ENCODE data around the gene AGAP1. TPM values are rescaled to one million over a fixed set of nuclear protein-coding genes. Genes with fewer than 3 reads are reported as not detected.

The AGAP1 gene
- polyA plus RNA-seq, 1 experiment: 12.4 TPM

DNA sequence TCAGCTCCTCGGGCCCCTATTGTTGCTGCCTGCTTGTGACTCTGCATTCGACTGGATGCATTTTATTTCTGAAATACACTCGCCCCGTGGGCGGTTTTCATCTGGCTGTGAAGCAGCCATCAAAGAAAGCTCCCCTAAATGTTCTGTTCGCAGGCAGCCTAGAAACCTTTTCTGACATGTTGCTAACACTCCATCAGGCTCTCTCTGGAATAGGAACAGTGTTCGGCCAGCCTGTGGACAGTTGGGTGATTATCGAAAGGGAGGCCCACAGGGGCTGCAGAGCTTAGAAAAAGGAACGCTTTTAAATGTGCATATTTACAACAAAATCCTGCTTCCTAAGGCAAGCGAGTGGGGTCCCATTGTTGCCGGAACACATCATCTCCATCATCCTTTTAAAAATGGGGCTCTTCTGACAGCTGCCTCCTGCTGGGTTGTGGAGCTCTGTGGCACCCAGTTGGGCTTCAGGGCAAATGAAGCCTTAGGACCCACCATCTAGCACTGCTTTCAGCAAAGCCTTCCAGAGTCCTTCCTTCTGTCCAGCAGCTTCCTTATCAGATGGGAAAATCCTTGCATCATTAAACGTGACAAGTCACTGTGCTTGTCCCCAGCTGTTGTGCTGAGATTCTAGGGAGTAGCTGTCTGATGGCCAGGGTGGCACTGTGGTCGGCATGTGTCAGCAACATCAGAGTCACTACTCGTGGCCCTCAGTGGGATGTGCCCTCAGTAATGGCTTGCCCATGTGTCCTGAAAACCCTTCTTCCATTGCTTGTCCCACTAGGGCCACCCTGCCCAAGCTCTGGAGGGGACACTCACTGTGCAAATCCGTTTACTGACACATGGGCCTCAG lies 571.7 kb downstream of the AGAP1 start:
- no peak overlapping the region for H3K4me3 ChIP-seq (ENCODE audit: low read depth, low read length)
- ChIA-PET POLR2A (no interaction called here), CTCF (interaction anchor here (0.7 kb wide), 1 partner anchor 19 kb away, joined by 10 read pairs; no protein-coding TSS in a partner anchor)
- H3K27me3 ChIP-seq (ENCODE audit: control insufficient read depth, insufficient read depth, low read length): no peaks in the 10 kb centered on the region
- DNase-seq (ENCODE audit: low read depth, low spot score): no peak
- no peak overlapping the region for H3K27ac ChIP-seq (ENCODE audit: low read depth, low read length)
- no peaks in the 10 kb centered on the region for H3K9me3 ChIP-seq (ENCODE audit: control insufficient read depth, insufficient read depth, low read length)
- TF ChIP-seq, protein P1, sequence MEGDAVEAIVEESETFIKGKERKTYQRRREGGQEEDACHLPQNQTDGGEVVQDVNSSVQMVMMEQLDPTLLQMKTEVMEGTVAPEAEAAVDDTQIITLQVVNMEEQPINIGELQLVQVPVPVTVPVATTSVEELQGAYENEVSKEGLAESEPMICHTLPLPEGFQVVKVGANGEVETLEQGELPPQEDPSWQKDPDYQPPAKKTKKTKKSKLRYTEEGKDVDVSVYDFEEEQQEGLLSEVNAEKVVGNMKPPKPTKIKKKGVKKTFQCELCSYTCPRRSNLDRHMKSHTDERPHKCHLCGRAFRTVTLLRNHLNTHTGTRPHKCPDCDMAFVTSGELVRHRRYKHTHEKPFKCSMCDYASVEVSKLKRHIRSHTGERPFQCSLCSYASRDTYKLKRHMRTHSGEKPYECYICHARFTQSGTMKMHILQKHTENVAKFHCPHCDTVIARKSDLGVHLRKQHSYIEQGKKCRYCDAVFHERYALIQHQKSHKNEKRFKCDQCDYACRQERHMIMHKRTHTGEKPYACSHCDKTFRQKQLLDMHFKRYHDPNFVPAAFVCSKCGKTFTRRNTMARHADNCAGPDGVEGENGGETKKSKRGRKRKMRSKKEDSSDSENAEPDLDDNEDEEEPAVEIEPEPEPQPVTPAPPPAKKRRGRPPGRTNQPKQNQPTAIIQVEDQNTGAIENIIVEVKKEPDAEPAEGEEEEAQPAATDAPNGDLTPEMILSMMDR (IDR thresholded peaks at IDR 0.05; ENCODE audit: low read depth, low read length): no peak

DNA sequence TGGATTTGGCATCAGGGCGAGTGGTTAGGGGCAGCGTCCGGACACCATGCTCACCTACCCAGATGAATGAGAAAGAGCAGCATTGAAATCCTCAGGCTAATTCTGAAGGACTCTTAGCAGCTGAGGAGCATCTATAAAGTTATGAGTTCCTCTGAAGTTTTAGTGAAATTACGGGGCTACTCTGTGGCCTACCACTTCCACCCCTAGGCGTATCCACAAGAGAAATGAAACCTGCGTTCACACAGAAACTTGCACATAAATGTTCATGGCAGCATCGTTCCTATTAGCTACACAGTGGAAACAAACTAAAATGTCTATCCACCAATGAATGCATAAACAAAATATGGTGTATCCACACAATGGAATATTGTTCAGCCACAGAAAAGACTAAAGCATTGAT lies 576.4 kb downstream of the AGAP1 start:
- no peaks in the 10 kb centered on the region for H3K27me3 ChIP-seq (ENCODE audit: control insufficient read depth, insufficient read depth, low read length)
- no peak overlapping the region for H3K27ac ChIP-seq (ENCODE audit: low read depth, low read length)
- CTCF ChIA-PET: interaction anchor here (1.2 kb wide), 1 partner anchor 111 kb away, joined by 4 read pairs; no protein-coding TSS in a partner anchor

DNA sequence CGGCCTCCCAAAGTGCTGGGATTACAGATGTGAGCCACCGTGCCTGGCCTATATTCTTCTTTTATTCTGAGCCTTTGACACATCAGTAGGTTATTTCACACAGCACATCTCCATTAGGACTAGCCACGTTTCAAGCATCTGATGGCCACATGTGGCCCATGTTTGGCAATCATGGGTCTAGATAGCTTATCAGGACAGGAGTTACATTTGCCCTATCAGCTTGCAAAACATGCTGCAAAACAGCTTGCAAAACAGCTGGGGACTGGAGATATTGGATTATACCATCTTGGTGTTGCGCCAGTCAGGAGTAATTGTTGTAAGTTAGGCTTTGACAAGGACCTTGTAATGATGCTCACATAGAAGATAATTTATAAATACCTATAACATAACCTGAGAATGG lies 579.4 kb downstream of the AGAP1 start:
- no peak overlapping the region for H3K27ac ChIP-seq (ENCODE audit: low read depth, low read length)
- no peak overlapping the region for H3K4me3 ChIP-seq (ENCODE audit: low read depth, low read length)
- no peaks in the 10 kb centered on the region for H3K27me3 ChIP-seq (ENCODE audit: control insufficient read depth, insufficient read depth, low read length)
- no peaks in the 10 kb centered on the region for H3K9me3 ChIP-seq (ENCODE audit: control insufficient read depth, insufficient read depth, low read length)
- ChIA-PET POLR2A (no interaction called here), CTCF (interaction anchor here (2.0 kb wide), 1 partner anchor 293 kb away, joined by 6 read pairs; no protein-coding TSS in a partner anchor)
- TF ChIP-seq, protein P1 (IDR thresholded peaks at IDR 0.05; ENCODE audit: low read depth, low read length): no peak
- no peak for DNase-seq (ENCODE audit: low read depth, low spot score)

More for the DNA sequence above, 576.4 kb downstream of the AGAP1 start:
- POLR2A ChIA-PET: no interaction called here
- no peak for DNase-seq (ENCODE audit: low read depth, low spot score)
- no peaks in the 10 kb centered on the region for H3K9me3 ChIP-seq (ENCODE audit: control insufficient read depth, insufficient read depth, low read length)
- no peak overlapping the region for H3K4me3 ChIP-seq (ENCODE audit: low read depth, low read length)
- TF ChIP-seq, protein P1 (IDR thresholded peaks at IDR 0.05; ENCODE audit: low read depth, low read length): no peak

DNA sequence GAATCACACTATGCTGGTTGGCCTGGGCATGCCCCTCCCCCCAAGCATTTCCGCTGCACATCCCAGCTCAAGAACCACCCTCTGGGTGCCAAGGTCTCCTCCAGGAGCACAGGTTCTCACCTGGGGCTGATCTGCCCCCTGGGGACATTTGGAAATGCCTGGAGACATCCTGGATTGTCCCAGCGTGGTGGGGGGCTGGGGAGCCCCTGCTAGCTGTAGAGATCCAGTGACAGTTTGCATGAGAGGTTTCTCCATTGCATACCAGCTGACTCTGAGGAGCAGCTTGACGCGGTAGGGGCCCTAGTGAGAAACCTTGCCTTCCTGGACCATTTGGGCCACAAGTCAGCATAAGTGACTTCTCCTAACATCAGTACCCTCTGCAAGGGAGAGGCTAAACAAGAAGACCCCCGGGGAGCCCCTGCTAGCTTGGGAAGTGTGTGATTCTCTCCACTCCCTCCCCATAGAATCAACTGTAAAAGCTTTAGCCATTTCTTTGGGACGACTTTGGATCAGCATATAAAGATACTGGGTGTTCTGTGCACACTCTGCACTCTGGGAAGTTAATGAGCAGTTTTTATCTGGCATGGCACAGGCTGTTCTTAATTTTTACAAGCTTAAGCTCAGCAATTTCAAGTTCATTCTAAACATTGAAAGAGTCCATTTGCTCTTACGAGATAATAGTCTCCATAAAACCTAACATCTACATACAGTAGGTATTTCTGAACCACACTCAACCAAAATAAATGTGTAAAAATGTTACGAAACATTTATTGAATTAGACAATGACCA lies 580.2 kb downstream of the AGAP1 start:
- H3K27ac ChIP-seq (ENCODE audit: low read depth, low read length): no peak overlapping the region
- no peak for DNase-seq (ENCODE audit: low read depth, low spot score)
- H3K9me3 ChIP-seq (ENCODE audit: control insufficient read depth, insufficient read depth, low read length): no peaks in the 10 kb centered on the region
- TF ChIP-seq, protein P1 (IDR thresholded peaks at IDR 0.05; ENCODE audit: low read depth, low read length): no peak
- H3K27me3 ChIP-seq (ENCODE audit: control insufficient read depth, insufficient read depth, low read length): no peaks in the 10 kb centered on the region
- no peak overlapping the region for H3K4me3 ChIP-seq (ENCODE audit: low read depth, low read length)
- CTCF ChIA-PET: interaction anchor here (2.0 kb wide), 1 partner anchor 294 kb away, joined by 6 read pairs; no protein-coding TSS in a partner anchor
- POLR2A ChIA-PET: interaction anchor here (0.6 kb wide), 1 partner anchor 108 kb away, joined by 3 read pairs; no protein-coding TSS in a partner anchor

All from AG04450 (cell line).